Bronchial epithelial cell (primary cell): ENCODE data around the gene CCNK. TPM values are rescaled to one million over a fixed set of nuclear protein-coding genes. Genes with fewer than 3 reads are reported as not detected.

Experiments
- DNase-seq: peaks from one replicate; pipeline ENCODE4 v3.0.0-alpha.2; 2010; ENCODE audit warnings: low read depth
- FAIRE-seq: peaks from 2 replicates; lab custom pipeline; 2011; peaks lifted over from hg19 to GRCh38; lab: Jason Lieb, UNC
- H3K27me3 ChIP-seq: 2 replicates; pipeline ENCODE4 v1.5.1; 2011; ENCODE audit warnings: low read length; ENCODE audit not compliant: control insufficient read depth, insufficient read depth
- H3K36me3 ChIP-seq: 2 replicates; pipeline ENCODE4 v1.5.1; 2011; ENCODE audit warnings: low read length; ENCODE audit not compliant: control insufficient read depth, insufficient read depth
- H3K4me3 ChIP-seq: 2 replicates; pipeline ENCODE4 v1.5.1; 2011; ENCODE audit warnings: mild to moderate bottlenecking, low read depth, low read length, control low read depth
- total RNA-seq: library from RNA; depleted of rRNA; stranded (reverse); fragments of >200 nt; gene quantifications from 2 replicates; pipeline ENCODE4 v1.2.1, GENCODE V29; 2014
- TF ChIP-seq, protein P1 (sequence below): IDR thresholded peaks from 2 replicates; pipeline ENCODE4 v1.5.1; 2011; ENCODE audit warnings: mild to moderate bottlenecking, moderate library complexity, low read length, control low read depth, inconsistent platforms; ENCODE audit not compliant: insufficient read depth, severe bottlenecking

Gene CCNK
- total RNA-seq, 1 donor from 2014 or later = 18.4 TPM

DNA sequence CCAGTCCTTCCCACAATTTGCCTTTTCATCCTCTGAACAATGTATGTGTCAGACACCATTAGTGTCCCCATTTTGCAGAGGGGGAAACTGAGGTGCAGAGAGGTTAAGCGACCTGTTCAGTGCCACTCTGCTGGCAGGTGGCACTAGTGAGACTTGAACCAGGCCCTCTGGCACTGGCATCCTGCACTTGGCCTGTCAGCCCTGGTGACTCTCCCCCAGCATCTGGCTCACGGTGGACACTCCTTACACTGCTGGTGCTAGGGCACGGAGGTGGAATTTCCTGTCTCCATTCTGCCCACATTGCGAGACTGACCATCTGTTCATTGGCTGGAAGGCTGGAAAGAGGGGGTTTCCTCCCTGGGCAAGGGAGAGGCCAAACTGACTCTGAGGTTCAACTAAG, 48.7 kb downstream of the CCNK start:
- no peak for DNase-seq
- no peak for FAIRE-seq
- Histone ChIP-seq H3K36me3 (no peaks in the 10 kb centered on the region), H3K27me3 (no peaks in the 10 kb centered on the region), H3K4me3 (no peak overlapping the region)
- TF ChIP-seq, protein P1, sequence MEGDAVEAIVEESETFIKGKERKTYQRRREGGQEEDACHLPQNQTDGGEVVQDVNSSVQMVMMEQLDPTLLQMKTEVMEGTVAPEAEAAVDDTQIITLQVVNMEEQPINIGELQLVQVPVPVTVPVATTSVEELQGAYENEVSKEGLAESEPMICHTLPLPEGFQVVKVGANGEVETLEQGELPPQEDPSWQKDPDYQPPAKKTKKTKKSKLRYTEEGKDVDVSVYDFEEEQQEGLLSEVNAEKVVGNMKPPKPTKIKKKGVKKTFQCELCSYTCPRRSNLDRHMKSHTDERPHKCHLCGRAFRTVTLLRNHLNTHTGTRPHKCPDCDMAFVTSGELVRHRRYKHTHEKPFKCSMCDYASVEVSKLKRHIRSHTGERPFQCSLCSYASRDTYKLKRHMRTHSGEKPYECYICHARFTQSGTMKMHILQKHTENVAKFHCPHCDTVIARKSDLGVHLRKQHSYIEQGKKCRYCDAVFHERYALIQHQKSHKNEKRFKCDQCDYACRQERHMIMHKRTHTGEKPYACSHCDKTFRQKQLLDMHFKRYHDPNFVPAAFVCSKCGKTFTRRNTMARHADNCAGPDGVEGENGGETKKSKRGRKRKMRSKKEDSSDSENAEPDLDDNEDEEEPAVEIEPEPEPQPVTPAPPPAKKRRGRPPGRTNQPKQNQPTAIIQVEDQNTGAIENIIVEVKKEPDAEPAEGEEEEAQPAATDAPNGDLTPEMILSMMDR = no peak

DNA sequence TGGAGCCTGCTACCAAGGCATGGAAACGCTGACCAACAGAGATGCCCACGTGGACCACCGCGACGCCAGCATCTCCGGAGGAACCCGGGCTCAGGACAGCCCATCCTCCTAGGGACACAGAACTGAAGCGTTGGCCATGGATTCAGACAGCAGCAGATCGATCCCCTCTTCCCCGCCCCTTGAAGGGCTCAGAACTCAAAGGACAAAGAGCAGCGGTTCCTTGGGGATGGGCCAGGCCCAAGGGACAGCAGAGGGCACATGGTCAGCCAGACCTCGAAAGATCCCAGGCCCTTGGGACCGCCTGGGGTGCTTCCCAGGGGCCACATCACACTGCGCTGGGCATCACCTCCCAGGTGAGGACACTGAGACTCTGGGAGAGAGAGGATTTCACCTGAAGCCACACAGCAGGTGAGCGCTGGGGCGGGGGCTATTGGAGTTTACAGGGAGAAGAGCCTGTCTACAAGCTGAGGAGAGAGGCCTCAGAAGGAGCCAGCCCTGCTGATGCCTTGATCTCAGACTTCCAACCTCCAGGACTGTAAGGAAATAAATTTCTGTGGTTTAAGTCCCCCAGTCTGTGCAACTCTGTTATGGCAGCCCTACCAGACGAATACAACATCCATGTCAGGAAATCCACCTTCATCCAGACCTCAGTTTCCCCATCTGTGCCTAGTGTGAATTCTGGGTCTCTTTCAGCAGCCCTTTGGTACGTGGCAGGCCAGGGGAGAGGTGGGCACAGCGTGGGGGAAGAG, 49.4 kb downstream of the CCNK start:
- FAIRE-seq = no peak
- H3K4me3 ChIP-seq = no peak overlapping the region
- TF ChIP-seq, protein P1 = no peak

DNA sequence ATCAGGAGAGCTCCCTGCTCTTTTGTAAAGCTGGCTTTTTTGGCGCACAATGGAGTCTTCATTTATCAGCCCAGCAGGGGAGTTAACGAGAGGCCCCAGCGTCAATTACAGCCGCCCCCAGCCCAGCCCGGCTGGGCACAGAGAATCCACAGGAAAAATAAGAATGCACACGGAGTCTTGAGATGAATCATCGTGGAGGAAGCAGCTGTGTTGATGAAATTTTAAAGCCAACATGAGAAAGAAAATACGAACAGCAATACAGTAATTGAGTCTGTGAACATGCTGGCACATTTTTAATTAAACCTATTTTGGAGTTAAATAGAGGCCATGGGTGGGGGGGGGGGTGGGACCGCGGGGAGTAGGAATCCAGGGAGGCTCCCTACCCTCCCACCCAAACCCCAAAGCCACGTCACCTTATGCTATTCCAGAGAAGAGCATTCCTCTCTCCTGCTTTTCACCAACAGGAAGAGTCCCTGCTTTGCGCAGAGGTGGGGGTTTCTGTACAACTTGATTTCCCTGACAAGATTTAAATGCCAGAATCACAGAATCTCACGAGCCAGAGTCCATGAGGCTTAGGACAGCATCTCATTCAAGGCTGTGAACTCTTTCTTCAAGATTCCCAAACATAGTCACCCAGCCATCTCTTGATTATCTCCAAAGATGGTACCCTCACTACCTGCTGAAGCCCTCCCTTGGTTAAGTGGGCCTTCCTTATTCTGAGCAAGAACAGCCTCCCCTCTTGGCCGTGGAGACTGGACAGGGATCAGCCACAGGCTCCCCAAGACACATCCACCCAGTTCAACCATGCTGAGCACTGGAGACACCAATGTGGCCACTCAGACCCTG, 50.3 kb downstream of the CCNK start:
- H3K36me3 ChIP-seq = peaks cover 4% of the 10 kb centered on the region
- H3K4me3 ChIP-seq = no peak overlapping the region
- TF ChIP-seq, protein P1 = no peak
- no peaks in the 10 kb centered on the region for H3K27me3 ChIP-seq
- DNase-seq (peak; percentile 21), FAIRE-seq (no peak)

More for the DNA sequence above, 49.4 kb downstream of the CCNK start:
- peaks cover 2% of the 10 kb centered on the region for H3K36me3 ChIP-seq
- DNase-seq = no peak
- no peaks in the 10 kb centered on the region for H3K27me3 ChIP-seq

DNA sequence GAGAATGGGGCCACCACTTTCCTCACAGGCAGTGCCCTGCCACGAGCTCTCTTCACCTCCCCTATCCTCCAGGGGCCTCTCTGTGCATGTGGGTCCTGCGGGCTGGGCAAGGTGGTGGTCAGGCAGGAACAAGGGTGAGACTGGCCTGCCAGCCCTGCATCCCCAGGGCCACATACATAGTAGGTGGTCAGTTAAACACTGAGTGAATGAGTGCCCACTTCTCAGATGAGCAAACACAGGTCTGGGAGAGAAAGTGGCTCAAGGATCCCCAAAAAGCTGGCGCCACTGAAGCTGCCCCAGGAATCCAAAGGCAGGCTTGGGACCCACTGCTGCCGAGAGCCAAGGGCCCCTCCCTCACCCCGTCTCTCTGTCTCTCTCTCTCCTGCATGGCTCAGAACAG, 51.1 kb downstream of the CCNK start:
- peaks cover 4% of the 10 kb centered on the region for H3K36me3 ChIP-seq
- no peak overlapping the region for H3K4me3 ChIP-seq
- no peaks in the 10 kb centered on the region for H3K27me3 ChIP-seq
- DNase-seq = no peak
- FAIRE-seq = no peak
- TF ChIP-seq, protein P1 = no peak

DNA sequence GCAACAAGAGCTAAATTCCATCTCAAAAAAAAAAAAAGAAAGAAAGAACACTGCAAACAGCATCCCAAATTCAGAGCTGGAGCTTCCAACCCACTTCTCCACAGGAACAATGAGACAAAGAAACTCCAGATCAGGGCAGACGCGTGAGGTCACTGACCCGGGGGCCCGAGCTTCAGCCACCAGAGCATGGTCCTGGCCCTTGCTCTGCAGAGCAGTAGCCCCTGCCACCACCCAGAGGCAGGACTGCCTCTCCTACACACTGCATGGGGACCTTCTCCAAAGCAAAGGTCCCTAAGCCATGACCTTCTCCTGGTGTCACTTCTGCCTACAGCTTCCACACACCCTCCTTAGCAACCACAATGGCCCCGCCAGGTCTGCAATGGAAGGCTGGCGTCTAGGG, 53.1 kb downstream of the CCNK start:
- FAIRE-seq = no peak

More for the DNA sequence above, 53.1 kb downstream of the CCNK start:
- H3K36me3 ChIP-seq = peaks cover 4% of the 10 kb centered on the region
- no peak for DNase-seq
- TF ChIP-seq, protein P1 = no peak
- H3K27me3 ChIP-seq = no peaks in the 10 kb centered on the region
- H3K4me3 ChIP-seq = no peak overlapping the region
